NCI-H2081 (cell line): ENCODE results near the gene TMEM204.
"Not testable (repeated sequence)": the region's sequence is repeated elsewhere in the genome, so short reads cannot be mapped to it uniquely, and the experiment has no call there.

Source experiments
- DNase-seq, 2 experiments: peaks; one replicate each; lab custom pipeline; 2025; lab: John Stamatoyannopoulos, UW

Gene TMEM204

DNA sequence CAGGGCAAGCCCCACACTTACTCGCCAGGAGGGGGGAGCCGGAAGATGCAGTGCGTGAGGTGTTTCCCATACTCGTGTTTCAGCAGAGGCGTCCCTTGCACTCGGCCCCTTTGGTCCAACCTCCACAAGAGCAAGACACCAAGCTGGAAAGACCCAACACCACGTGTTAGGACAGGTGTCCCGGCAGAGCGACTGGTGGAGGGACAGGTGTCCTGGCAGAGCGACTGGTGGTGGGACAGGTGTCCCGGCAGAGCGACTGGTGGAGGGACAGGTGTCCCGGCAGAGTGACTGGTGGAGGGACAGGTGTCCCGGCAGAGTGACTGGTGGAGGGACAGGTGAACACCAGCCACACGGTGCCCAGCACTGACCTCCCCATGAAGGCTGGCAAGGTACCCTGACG, 59.0 kb downstream of the TMEM204 start:
- no peak for DNase-seq

DNA sequence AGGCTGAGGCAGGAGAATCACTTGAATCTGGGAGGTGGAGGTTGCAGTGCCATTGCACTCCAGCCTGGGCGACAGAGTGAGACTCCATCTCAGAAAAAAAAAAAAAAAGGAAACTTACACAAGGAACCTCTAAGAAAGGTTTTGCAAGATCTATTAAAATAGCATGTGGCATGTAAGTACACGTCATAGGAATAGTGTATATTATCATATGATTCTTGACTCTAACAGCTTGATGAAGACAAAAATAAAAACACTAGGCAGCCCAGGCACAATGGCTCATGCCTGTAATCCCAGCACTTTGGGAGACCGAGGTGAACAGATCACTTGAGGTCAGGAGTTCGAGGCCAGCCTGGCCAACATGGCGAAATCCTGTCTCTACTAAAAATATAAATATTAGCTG, 62.0 kb downstream of the TMEM204 start:
- DNase-seq: not testable (repeated sequence)

DNA sequence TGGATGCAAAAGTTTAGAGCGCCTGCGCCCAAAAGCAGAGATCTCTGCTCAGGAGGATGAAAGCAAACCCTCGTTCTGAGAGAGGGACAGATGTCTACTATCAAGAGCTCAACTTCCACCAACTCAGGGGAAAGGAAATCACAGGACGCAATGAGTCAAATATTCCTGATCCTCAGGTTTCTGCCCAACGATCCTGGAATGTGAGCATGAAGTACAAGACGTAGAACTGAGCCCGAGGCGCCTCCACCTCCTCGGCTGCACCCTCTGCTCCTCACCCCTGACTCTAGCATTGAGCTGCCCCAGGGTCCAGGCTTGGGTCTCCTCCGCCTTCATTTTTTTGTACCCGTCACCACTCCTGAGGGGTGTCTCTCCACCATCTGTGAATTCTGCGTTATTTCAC, 63.0 kb downstream of the TMEM204 start:
- no peak for DNase-seq

DNA sequence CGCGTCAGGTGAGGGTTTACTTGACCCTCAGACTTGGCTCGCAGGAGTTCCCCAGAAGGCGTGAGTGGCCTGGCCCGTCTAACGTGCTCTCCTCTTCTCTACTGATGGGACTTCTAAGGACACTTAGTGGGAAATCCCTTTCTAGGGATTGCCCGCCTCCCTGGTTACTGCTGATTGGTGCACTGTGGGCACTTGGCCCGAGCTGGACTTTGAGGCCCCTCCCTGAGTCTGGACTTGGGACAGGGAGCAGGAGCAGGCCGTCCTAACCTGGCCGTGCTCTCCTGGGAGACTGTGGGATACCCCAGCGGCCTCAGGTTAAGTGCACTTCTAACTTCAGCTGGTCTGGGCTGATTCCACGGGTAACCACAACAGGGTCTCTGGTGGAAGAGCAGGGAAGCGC, 63.7 kb downstream of the TMEM204 start:
- no peak for DNase-seq

DNA sequence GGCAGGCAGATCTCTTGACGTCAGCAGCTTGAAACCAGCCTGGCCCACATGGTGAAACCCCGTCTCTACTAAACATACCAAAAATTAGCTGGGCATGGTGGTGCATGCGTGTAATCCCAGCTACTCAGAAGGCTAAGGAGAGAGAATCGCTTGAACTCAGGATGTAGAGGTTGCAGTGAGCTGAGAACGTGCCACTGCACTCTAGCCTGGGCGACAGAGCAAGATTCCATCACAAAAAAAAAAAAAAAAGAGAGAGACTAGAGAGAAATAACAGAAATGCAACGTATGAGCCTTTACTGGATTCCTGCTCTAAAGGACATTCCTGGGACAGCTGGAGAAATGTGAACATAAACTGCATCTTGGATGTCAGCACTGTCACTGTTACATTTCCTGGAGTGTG, 67.6 kb downstream of the TMEM204 start:
- no peak for DNase-seq

DNA sequence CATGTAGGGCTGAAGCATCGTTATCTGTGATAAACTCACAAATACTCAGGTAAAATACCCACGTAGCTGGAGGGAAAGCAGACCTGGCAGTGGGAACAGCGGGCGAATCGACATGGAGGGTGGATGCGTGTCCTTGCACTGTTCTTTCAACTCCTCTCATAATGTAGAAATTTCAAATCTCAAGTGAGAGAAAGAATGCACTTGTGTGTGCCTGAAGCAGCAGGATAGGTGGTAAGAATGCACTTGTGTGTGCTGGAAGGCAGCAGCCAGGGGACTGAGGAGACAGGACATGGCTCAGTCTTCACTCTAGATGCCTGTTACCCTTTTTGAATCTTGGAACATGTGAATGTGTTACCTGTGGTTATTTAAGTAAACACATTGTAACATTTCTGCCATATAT, 68.0 kb downstream of the TMEM204 start:
- no peak for DNase-seq

DNA sequence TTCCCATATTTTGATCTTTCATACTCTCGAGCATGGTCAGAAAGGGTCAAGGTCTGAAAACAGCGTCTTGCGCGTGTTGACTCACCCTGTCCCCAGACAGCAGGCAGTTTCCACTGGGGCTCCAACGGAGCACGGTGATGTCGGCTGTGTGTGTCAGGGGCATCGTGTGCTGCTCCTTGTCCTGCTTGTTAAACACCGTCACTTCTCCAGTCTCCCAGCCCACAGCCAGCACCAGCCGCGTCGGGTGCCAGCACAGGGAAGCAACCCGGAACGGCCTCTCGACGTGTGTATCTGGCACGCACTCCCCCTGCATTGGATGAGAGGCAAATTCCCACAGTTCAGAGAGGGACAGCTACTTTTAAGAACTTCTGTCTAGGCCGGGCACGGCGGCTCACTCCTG, 68.8 kb downstream of the TMEM204 start:
- DNase-seq: no peak
